DMS 273 (cell line): ENCODE data around the gene PRDM16.

Source experiments
- DNase-seq: peaks from one replicate; lab custom pipeline; 2025; ENCODE audit not compliant: unreplicated experiment; lab: John Stamatoyannopoulos, UW

PRDM16 gene

GRCh38 chr1:3032371-3033039, 36.5 kb upstream of the PRDM16 start:
- DNase-seq, result no peak

DNA sequence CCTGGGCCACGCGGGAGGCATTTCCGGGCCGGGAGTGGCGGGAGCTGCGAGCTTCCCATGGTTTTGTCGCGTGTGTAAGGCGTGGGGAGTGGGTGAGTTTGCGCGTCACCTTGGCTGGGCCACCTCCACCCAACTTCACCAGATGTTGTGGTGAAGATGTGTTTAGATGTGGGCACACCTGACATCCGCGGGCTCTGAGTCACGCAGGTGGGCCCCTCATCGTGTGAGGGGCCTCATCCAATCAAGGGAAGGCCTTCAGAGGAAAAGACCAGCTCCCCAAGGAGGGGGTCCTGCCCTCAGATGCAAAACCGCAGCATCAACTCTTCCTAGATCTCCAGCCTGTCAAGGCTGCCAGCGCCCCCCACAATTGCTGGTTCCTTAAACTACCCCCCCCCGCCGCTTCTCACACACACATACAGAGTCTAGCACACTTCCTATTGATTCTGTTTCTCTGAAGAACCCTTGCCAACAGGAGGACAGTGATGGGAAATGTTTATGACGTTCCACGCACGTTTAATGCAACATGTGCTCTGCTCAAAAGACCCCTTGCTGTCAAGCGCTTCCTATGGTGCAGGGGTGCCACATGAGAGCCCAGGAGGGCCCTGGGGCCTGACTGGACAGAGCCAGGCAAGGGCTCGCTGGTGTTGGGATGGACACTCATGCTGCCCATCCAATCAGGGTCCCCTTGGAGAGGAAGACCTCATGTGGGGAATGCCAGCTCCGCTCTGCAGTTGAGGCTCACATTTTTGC, 35.8 kb upstream of the PRDM16 start:
- no peak for DNase-seq

DNA sequence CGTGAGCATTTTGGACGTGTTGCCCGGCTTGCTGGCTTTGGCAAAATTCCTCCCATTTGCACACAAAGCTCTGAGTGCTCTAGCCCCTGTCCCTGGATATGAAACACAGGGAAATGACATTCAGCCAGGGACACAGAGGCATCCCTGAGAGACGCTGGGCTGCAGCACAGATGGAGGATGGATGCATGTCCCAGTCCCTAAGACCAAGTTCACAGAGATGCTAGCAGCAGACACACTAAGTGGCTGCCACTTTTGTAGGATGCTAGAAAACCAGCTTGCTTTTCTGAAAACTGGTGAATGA, 35.3 kb upstream of the PRDM16 start:
- DNase-seq, result no peak

- no peak for DNase-seq
These were observed 34.8 kb upstream of the PRDM16 start for GRCh38 chr1:3034162-3034561.

GRCh38 chr1:3034728-3035562, 34.1 kb upstream of the PRDM16 start:
- DNase-seq, result no peak

DNA sequence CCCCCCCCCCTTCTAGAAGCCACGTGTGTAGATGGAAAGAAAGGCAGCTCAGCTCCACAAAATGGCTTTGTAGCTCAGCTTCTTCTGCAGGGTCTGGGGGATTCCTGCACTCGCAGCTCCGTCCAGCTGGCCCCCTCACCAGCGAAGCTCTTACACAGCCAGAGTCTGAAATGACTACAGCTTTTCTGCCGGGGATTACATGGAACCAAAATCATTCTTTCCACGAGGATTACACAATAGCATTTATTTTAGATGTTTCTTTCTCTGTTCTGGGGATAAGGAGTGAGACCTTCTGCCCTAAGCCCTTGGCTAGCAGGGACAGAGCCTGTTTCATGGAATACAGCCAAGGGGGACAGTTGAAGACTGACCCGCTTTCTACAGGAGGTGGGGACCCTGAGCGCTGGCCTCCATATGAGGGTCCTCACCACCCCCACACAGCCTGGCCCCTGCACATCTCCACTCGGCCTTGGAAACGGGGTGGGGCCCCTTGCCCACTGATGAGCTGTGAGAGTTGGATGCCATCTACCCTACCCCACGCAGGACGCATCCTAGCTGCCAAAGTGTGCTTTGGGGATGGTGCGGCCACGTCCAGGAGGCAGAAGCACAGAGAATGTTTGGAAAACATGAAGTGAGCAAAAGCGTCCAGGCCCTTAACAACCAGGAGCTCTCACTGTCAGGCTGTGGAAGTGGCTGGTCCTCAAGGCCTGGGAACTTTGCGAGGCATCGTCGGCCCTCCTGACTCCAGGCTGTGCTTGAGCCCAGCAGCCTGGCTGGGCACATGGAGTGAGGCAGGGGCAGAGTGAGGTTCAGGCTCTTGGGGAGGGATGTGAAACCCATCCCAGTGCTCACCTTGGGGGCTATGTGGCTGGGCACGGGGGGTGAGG, 33.2 kb upstream of the PRDM16 start:
- DNase-seq, result no peak

- no peak for DNase-seq
These were observed 32.3 kb upstream of the PRDM16 start for GRCh38 chr1:3036447-3037280.

DNA sequence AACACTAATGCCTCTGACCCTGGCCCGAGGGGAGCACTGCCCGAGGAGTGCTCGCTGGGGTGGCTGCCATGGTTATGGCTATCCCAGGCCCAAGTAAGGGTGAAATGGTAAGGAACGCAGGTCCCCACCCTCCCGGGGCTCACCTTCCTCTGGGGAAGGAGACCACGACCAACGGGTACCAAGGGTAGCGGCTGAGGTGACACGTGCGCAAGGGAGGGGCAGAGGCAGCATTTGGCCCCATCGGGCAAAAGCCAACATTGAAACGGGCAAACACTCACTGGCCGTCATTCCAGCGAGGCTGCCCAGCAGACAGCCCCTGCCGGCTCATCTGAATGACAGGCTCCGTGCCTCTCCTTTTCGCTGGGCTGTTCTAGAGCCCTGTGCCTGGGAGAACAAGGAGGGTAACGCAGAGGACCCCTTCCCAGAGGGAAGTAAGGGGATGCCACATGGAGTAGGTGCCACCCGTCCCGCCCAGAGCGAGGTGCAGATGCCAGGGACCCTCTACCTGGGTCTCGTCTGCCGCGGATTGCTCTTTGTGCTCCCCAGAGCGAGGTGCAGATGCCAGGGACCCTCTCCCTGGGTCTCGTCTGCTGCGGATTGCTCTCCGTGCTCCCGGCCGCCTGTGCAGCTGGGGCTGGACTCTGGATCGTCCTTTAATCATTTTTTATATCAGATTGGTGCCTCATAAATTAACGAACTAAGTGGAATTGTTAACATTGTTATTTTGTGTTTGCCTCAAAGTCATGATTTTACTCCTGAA, 31.5 kb upstream of the PRDM16 start:
- no peak for DNase-seq

GRCh38 chr1:3038113-3038551, 30.9 kb upstream of the PRDM16 start:
- DNase-seq, result no peak

GRCh38 chr1:3038571-3039181, 30.3 kb upstream of the PRDM16 start:
- DNase-seq, result no peak

DNA sequence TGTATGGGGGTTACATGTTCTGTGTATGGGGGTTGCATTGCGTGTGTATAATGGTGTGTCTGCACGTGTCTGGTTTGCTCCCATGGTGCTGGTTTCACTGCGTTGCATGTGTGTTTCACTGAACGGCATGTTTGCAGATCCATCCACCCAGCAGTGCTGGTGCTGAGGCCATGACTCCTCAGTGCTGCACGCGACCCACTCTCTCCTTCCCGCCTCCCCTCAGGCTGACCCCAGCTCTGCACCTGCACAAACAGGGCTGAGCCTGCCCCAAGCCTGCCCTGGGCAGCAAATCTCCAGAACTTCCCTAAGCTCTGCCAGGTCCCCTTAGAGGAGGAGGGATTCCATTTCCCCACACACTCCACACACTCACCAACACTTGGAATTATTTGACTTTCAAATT, 29.0 kb upstream of the PRDM16 start:
- no peak for DNase-seq

- DNase-seq, result no peak
These were observed 26.5 kb upstream of the PRDM16 start for GRCh38 chr1:3042481-3042880.

DNA sequence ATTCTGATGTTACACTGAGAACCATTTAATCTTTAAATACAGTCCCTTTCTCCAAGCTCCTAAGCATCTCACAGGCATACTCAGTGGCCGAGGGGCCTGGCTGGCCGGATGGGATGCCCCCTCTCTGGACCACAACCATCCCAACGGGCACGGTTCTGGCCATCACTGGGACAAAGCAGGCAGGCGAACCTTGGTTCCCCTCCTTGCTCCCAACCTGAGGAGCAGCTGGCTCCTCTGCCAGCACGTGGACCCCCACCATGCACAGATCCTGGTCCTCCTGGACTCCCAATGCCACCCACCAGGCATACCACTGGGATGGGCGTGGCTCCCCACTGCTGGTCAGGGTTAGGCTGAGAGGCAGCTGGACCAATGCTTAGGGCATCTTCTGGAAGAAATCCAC, 19.8 kb upstream of the PRDM16 start:
- no peak for DNase-seq

- DNase-seq, result no peak
These were observed 19.1 kb upstream of the PRDM16 start for GRCh38 chr1:3049905-3050304.

- DNase-seq, result no peak
These were observed 18.4 kb upstream of the PRDM16 start for GRCh38 chr1:3050603-3051002.

DNA sequence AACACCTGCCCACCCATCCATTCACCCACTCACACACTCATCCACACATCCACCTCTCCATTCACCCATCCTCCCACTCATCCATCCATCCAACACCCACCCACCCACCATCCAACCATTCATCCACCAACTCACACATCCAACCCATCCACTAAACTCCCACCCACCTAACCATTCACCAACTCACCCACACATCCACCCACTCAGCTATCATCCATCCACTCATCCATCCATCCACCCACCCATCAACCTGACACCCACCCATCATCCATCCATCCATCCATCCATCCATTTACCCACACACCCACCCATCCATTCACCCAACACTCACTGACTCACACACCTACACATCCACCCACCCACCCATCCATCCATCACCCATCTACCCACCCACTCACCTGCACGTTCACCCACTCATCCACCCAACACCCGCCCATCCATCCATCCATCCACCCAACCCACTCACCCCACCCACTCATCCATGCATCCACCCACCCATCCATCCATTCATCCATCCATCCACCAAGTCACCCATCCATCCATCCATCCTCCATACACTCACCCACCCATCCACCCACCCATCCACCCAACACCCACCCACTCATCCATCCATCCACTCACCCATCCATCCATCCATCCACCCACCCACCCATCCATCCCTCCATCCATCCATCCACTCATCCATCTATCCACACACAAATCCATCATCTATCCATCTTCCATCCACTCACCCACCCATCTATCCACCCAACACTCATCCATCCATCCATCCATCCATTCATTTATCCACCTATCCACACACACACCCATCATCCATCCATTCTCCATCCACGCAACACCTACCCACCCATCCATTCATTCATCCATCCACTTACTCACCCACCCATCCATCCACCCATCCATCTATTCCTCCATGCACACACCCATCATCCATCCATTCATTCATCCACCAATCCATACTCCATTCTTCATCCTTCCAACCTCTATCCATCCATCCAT, 17.4 kb upstream of the PRDM16 start:
- no peak for DNase-seq

DNA sequence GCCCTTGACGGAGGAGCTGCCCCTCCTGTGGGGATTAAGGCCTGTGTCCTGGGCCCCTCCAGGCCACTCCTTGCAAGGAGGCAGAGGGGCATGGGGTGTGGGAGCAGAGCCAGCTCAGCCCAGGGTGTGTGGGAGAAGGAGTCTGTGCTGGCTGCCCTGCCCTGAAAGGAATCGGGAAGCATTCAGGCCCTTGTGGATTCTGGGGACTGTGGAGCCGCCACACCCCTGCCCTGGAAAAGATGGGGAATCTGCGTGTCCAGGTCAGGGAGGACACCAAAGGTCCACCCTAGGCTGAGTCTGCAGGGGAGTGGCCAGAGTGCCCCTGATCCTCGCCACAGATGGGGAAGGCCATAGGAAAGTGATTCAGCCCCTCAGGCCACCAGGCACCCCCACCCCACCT, 16.5 kb upstream of the PRDM16 start:
- no peak for DNase-seq
